GM21360 (cell line): ENCODE measurements around the gene KAT7.

Source experiments
- ATAC-seq: cut with Tn5 transposase; IDR thresholded peaks from one replicate; pipeline ENCODE4 v1.9.1; 2021; ENCODE audit warnings: mild to moderate bottlenecking, moderate library complexity; ENCODE audit not compliant: unreplicated experiment

KAT7 gene

DNA sequence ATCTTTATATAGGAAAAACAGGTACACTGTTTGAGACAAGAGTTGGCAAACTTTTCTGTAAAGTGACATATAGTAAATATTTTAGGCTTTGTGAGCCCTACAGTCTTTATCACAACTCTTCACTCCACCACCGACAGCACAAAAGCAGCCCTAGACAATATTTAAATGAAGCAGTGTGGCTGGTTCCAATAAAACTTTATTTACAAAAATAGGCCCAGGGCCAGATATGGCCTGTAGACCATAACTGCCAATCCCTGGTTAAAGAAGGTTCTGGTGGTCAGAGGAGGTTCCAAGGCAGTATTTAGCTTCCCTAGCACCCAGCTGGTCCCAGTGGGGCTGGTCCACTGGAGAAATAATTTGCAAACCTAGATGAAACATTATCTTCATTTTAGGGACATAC lies 28.2 kb upstream of the KAT7 start:
- no peak for ATAC-seq

DNA sequence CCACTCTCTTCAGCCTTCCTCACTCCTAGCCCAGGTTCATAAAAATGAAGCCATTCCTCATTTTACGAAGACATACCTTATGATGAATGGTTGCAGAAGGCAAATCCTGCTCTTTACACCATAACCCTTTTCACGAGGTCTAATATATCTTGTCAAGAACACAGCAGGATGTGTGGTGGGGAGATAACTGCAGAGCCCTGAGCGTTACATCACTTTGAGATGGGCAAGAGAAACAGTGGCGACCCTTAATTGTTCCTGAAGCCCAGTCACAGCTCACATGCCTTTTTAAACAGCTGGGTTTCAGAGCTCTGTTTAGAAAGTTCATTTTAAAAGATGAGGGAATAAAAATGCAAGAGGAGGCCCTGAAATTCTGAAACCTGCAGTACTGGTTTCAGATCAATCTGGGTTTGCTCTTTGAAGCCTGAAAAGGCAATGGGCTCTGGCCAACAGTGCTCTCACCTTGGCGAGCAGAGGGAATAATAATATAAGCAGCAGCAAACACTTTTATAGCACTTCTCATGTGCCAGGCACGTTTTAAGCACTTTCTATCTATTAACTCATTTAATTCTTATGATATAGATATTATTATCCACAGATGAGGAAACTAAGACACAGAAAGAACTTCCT lies 27.4 kb upstream of the KAT7 start:
- no peak for ATAC-seq

DNA sequence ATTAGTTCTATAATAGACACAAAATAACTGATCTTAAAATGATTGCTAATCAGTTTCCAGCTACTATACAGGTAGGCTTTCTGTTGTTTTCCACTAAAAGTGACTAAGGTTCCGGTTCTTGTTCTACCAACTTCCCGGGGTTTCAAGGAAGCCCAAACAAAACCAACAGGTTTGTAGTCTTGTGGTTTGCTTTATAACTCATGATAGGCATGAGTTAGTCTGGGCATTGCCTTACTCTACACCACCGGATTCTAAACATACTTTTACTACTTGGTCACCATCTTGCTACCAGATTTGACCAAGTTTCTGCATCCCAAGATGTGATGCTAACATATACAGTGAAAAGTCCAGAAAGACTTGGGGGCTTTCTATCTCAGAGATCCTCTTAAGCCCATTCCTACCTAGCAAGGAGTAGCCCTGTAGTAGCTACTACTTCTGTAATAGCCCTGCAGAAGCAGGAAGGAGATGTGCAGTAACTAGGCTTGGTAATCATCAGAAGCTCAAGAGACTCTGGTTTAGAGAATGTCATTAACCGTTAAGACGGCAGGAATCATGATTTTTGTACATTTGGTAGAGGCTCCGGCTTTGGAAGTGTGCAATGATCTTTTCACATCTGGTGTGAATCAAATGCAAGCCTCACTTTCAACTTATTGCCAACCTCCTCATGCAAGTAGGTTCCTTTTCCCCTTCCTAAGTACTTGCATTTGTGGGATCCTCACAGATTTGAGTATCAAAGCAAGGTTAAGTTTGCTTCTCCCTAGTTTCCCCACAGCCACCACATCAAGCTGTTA lies 26.1 kb upstream of the KAT7 start:
- no peak for ATAC-seq

DNA sequence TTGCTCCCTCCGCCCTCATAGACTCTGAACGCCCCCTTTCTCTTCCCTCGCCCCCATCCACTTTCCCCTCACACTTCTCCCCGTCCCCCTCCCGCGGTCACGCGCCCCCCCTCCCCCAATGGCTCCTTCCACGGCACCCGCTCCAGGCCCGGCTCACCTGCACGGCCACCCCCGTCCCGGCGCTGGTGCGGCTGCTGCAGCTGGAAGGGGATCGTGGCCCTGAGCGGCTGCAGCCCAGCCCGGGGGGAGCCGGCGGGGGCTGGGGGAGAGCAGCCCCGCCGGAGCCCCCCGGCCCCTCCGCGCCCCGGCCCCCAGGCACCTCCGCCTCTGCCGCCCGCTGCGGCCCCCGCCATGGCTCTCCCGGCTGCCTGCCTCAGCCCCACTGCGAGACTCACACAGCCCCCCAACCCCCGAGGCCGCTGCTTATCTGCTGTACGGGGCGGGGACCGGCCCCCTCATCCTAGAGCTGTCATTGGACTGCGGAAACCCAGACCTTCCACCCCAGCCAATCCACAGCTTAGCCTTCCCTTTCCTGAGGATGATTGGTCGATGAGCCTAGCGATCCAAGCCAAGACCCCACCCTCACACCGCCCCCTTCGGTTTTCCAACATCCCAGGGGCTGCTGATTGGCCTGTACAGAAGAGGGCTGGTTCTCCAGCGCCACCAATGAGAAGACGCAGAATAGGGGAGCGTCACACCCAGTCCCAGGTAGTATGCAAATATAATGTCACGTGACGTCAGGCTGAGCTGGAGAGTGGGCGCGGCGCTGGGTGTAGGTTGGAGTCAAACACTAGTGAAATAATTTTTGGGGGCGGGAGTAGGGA lies 24.5 kb upstream of the KAT7 start, which contains the start of gene FAM117A:
Gene FAM117A (minus strand): TSS at position 397 of the 824 bp plus-strand sequence. CDS start 44 bp downstream, at position 353.
- peak; percentile 87 for ATAC-seq

DNA sequence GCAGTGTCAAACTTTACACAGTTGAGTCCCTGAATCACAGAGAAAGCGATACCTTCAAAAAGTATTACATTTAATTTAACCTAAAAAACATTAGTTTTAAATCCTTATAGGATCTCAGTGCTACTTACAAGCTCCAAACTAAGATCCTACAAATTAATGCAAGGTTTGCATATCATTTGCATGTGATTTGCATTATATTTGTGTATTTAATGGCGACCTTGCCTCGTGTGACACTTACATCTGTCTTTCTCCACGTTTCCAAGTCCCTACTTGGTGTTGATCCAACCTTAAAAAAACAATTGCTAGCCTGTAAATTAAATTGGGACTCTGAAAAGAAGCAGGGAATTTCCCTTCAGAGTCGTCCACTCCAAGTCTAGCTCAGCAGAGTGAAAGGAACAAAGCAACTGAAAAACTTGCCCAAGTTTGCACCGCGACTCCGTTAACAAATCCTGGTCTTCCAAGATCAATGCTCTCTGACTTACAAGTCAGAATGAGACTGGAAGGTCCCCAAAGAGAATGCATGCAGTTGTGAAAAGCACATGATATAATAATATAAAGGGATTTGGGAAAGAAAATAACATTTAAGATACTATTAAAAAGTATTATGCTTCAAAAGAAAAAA lies 23.8 kb upstream of the KAT7 start:
- no peak for ATAC-seq

DNA sequence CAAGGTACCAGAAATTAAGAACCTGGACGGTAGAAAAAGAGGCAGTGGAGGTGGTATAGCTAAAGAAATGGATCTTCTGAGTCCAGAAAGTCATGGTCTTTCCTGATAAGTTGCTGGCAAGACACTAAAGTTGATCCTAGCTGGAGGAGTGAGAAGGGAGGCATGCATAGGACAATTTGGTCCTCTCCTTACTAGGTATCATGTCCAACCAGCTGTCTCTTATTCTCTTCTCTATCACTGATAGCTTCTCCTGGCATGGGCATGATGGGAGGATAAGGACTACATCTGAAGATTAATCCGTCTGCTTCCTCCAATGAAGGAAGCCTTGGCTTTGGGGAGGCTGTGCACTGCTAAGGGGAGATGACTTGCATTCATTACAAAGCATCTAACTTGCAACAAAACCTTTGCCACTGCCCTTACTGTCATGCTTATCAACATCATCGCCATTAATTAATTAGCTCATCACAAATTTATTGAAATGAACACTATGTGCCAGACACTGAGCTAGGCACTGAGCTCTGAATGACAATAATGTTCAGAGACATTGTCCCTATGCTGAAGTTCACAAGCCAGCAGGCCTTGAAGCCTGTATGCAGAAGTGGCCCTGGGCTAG lies 21.5 kb upstream of the KAT7 start:
- no peak for ATAC-seq

DNA sequence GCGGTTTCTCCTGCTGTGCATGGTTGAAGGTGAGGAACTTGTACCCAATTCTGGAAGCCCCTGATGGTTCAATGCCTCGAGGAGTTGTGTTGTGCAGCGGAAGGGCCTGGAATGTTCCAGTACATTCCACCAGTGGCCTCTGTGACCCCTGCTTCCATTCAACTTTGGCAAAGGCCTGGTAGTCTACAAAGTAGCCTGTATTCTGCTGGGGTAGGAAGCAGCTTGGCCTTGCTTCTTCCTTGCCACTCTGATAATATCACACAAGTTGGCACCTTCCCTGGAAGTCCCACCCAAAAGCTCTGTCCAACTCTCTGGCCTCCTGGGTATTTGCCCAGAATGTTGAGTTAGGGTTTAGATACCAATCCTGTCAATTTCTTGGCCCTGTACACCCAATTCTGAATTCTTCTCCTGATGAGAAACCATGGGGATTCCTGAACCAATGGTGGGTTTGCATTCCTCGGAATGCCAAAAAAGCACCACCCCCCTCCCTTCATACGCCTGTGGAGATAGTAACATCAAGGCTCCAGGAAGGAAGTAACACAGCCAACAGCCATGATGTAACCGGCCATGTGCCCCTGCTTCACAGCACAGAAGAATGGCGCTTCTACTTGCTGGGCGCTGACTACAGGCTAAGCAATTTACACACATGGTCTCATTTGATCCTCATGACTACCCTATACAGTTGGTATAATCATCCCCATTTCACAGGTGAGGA lies 12.8 kb upstream of the KAT7 start:
- ATAC-seq, result no peak

DNA sequence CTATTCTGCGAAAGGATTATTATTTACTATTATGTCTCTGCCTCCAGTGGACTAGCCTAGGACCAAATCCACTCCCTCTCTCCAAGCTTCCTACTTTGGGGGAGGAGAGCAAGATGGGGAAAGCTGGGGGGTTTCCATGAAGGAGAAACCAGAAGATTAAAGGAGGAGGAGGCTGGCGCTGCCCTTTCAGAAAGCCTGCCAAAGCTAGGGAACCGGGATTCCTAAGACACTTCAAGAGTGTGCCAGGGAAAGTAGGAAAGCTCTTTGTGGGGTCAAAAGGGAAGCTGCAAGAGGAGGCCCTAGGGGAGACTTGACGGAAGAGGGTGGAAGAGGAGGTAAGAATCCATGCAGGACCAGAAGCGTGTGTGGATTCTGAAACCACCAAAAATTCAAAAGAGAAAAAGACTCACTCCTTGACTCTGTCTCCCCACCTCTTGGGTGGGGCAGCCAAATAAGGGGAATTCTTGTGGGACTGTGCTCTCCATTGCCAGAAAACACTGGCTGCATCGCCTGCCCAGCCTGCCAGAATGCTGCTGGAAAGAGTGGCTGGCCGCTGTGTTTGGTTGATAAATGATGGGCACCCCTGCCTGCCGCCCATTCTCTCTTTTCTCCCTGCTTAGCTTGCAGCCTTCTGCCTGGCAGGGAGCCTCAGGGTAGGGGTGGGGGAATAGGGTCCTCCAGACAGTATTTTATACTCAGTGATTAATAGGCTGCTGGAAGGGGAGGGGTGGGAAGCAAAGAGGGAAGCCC lies 11.8 kb upstream of the KAT7 start:
- ATAC-seq, result no peak

DNA sequence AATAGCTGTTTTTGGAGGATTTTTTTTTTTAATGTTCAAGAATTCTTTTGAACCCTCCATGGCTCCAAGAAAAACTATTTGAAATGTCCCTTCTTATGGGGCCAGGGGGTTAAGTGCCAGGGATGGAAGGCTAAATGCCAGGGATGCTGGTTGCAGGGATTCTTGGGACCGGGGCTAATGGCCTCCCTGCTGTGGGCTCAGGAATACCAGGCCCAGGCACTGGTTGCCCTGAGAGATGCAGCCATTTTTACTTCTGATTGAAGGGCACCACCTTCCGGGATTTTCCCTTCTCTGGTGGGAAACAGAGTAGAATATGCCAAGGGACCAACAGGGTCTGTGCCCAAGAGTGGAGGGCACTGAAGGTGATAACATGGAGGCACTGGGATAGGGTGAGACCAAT lies 10.9 kb upstream of the KAT7 start:
- ATAC-seq, result no peak

DNA sequence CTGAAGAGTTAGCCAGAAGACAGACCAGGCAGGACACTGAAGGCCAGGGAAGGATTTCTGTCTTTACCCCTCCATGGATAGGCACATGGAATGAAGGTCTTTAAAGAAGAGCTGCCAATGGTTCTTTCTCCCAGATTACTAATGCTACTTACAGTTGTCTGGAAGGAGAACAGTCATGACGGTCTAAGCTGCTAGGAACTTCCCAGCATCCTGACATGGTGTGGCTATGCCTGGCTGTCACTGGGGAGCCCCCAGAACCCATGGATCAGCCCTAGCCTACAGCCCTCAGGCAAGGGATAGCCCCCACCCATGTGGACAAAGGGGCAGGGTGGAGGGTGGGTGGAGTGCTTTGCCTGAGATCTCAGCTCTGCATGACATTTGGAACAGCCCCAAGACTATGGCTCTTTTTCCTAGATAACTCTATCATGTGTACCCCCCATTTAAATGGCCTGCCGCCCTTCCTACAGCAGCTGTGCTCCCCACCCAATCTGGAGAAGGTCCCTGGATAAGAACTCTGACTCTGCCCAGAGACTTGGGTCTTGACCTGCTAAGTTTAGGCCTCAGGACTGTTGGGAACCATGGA lies 9.2 kb upstream of the KAT7 start:
- ATAC-seq, result no peak

DNA sequence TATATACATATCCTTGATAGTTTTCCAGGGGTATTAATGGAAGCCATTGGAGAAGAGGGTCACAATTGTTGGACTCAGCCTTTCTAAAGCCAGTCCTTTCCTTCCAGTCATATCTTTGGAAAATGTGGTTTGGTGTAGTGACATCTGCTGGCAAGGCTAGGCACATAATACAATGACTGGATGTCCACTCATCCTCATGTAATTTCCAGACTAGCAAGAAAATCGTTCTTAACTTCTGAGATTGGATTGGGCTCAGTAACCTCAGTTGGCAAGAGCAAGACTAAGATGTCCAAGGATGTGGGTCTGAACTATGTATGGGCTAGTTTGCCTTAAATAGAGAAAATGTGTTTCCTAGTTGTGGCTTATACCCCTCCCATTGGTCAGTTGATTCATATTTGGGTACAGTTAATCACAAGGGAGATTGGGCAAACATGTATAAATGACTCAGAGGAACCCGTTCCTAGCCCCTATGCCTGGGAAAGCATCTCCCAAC lies 8.7 kb upstream of the KAT7 start:
- no peak for ATAC-seq

DNA sequence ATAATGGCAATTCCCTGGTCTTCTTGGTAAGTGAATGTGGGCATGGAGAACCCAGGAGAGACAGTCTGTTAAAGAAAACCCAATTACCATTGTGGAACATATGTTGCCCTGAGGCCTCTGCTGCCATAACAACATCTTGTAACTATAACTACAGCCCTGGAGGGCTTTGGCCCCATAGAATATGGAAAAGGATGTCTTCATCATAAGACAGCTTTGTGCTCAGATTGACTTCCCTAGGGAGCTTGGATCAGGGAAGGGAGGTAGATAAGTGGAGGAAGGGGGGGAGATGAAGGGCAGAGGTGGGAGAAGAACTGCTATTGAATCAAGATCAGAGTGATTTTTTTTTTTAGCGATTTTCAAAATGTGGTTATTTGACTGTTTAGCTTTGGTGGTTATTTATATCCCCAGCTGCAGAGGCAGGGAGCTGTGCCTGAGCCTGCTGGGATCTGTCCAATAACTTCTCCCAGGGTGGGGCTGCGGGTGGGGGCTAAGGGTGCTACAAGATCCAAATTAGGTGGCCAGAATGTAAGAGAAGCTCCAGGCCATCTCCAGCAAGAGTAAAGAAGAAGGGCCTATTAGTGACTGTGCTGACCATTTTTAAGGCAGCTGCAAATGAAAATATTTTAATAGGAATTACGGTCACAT lies 5.3 kb upstream of the KAT7 start:
- no peak for ATAC-seq

DNA sequence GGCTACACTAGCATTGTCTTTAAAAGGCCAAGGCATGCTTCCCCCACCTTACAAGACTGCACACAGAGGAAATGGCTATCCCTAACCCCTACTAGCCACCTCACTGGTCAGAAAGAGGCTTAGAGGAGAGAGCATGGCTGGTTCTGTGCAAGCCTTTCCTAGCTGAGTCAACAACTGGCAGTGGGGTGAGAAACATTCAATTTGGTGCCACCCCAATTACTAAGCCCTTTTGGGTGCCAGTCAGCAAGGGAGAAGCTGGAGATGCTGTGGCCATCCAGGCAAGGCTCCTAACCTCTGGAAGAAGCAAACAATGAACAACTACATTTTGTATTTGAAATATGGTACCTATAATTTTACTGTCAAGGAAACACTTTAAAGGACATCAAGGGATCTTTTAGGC lies 4.7 kb upstream of the KAT7 start:
- ATAC-seq, result no peak

DNA sequence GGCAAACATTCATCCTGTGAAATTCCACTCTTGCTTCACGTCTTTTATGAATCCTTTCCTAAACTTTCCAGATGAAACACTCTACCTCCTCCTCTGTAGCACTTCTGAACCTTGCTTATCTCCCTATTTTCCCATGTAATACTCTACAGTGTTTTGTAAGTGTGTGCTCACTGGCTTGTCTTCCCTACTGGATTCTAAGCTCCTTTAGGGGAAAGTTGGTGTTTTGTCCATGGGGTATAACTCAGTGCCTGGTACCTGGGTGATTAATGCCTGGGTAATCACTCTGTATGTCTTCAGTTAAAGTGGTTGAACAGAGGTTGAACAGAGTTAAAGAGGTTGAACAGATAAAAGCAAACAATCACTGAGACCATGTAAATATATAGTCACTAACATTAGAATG lies 3.8 kb upstream of the KAT7 start:
- ATAC-seq, result no peak

DNA sequence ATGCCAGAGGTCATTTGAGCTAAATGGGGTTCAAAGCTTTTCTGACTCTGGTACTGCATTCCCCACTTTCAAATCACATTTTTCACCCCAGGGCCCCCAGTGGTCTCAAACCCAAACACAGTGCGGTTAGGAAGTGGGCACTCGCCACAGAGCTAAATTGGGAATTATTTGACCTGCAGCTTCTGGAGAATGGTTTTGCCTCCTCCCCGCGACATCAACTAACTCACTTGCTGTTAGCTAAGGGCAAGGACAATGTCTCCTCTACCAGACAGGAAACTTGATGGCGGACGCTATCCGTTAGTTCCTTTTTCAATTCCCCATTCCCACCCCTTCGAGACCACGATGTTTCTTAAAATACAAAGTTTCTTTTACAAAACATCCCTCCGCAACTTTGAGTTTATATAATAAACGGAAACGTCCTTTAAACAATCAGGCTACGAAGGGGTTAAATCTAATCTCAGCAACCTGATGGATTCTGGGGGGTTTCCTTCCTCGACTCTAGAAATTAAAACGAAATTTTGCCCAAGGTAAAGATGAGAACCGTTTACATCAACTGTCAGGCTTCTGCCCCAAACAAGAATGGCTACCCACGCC lies 500 bp upstream of the KAT7 start:
- no peak for ATAC-seq

DNA sequence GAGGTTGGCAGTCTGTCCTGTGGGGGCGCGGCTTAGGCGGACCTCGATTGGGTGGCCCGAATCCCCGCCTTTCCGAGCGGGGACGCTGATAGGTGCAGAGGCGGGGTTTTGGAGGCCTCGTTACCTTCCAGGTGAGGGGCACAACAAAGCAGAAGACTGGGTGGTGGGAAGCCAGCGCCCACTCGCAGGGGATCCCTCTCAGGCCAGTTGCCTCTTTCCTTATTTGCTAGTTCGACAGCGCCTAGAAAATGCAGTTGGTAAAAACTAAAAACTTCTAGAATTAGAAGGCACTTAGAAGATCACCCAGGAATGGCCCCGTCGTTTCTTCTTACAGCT lies 730 bp downstream of the KAT7 start:
- no peak for ATAC-seq

DNA sequence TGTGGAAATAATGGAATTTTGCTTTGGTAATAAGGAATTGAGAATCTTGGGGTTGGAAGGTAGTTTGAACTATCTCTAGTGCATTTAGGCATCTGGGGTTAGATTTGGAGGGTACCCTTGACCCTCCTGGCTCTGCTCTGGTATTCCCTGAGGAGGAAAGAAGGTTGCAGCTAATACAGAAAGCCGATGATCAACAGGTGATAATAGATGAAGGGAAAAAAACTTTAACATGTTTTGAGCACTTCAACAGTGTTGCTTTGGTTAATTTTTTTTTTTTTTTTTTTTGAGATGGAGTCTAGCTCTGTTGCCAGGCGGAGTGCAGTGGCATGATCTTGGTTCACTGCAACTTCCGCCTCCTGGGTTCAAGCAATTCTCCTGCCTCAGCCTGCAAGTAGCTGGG lies 4.8 kb downstream of the KAT7 start:
- ATAC-seq, result no peak

DNA sequence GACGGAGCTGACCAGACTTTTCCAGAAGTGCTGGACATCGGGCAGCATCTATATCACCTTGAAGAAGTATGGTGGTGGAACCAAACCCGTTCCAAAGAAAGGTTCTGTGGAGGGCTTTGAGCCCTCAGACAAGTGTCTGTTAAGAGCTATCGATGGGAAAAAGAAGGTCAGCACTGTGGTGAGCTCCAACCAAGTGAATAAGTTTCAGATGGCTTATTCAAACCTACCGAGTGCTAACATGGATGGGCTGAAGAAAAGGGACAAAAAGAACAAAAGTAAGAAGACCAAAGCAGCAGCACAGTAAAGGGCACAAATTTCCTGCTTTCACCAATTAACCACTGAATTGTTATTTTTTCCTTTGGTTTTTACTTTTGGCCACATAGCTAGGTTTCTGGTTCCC lies 6.9 kb downstream of the KAT7 start:
- no peak for ATAC-seq
